ENCODE data around the gene FAM168A. TPM values are rescaled to one million over a fixed set of nuclear protein-coding genes. Genes with fewer than 3 reads are reported as not detected.
A peak's percentile ranks its signal among the peaks of the same experiment; 100 is the strongest.

Gene FAM168A
- total and polyA plus RNA-seq, 9 of the 15 experiments (the other 6 are each of a cell fraction or from before 2014, with no cell fraction given): 0.44 to 7.2 (median 2.9) TPM

GRCh38 chr11:73625696-73626318, 27.9 kb upstream of the FAM168A start (continued):
- TF ChIP-seq RERE (CRISPR knock-in tag; IDR thresholded peaks at IDR 0.05; ENCODE audit: borderline replicate concordance) (no peak), VEZF1 (CRISPR knock-in tag; IDR thresholded peaks at IDR 0.05) (no peak), KAT8 (IDR thresholded peaks at IDR 0.05; ENCODE audit: low read depth) (no peak), JUNB (CRISPR knock-in tag; conservative IDR thresholded peaks at IDR 0.05) (no peak), REST (IDR thresholded peaks at IDR 0.05; ENCODE audit: borderline replicate concordance) (peak; percentile 84), REST (CRISPR knock-in tag; IDR thresholded peaks at IDR 0.05; ENCODE audit: low read depth) (no peak), ILK (tag; IDR thresholded peaks at IDR 0.05; ENCODE audit: borderline replicate concordance, low read depth) (no peak), GTF2A2 (tag; IDR thresholded peaks at IDR 0.05) (no peak), BACH1 (tag; IDR thresholded peaks at IDR 0.05) (no peak)
- TF ChIP-seq, protein P1, sequence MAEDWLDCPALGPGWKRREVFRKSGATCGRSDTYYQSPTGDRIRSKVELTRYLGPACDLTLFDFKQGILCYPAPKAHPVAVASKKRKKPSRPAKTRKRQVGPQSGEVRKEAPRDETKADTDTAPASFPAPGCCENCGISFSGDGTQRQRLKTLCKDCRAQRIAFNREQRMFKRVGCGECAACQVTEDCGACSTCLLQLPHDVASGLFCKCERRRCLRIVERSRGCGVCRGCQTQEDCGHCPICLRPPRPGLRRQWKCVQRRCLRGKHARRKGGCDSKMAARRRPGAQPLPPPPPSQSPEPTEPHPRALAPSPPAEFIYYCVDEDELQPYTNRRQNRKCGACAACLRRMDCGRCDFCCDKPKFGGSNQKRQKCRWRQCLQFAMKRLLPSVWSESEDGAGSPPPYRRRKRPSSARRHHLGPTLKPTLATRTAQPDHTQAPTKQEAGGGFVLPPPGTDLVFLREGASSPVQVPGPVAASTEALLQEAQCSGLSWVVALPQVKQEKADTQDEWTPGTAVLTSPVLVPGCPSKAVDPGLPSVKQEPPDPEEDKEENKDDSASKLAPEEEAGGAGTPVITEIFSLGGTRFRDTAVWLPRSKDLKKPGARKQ (CRISPR knock-in tag; IDR thresholded peaks at IDR 0.05): no peak
